HepG2 (cell line): ENCODE measurements around the gene SYNE1. TPM values are rescaled to one million over a fixed set of nuclear protein-coding genes. Genes with fewer than 3 reads are reported as not detected.
A peak's percentile ranks its signal among the peaks of the same experiment; 100 is the strongest.

Source experiments
- AKAP8 ChIP-seq: sonication (generic); formaldehyde crosslinking; IDR thresholded peaks from 2 replicates; pipeline ENCODE4 v1.5.1; 2020; ENCODE audit warnings: mild to moderate bottlenecking, missing genetic modification reagents
- CCDC6 ChIP-seq: sonication (generic); formaldehyde crosslinking; IDR thresholded peaks from 2 replicates; pipeline ENCODE4 v1.8.1; 2022; ENCODE audit warnings: mild to moderate bottlenecking, missing genetic modification reagents, moderate library complexity
- E2F5 ChIP-seq: sonication (generic); formaldehyde crosslinking; conservative IDR thresholded peaks from 2 replicates; pipeline ENCODE4 v1.4.0; 2020; ENCODE audit warnings: missing genetic modification reagents
- EHMT2 ChIP-seq: fragments of 200-600 bp; sonication (generic); IDR thresholded peaks from 2 replicates; pipeline ENCODE4 v1.7.0; 2017; ENCODE audit warnings: antibody characterized with exemption, low read depth, low read length, borderline replicate concordance
- ELF3 ChIP-seq: IDR thresholded peaks from 2 replicates; pipeline ENCODE4 v1.6.1; 2016; ENCODE audit warnings: missing genetic modification reagents, missing compliant biosample characterization
- FOXC1 ChIP-seq: sonication (generic); formaldehyde crosslinking; IDR thresholded peaks from 2 replicates; pipeline ENCODE4 v1.8.0; 2022; ENCODE audit warnings: mild to moderate bottlenecking, missing genetic modification reagents, borderline replicate concordance
- GABPB1 ChIP-seq: IDR thresholded peaks from 2 replicates; pipeline ENCODE4 v1.6.1; 2016; ENCODE audit warnings: mild to moderate bottlenecking, missing genetic modification reagents, moderate library complexity, missing compliant biosample characterization
- GMEB2 ChIP-seq: IDR thresholded peaks from 2 replicates; pipeline ENCODE4 v1.6.1; 2016; ENCODE audit warnings: missing biosample characterization, missing genetic modification reagents, low read depth
- IKZF4 ChIP-seq: sonication (generic); formaldehyde crosslinking; IDR thresholded peaks from 2 replicates; pipeline ENCODE4 v1.5.1; 2020; ENCODE audit warnings: borderline replicate concordance, mild to moderate bottlenecking, low read depth, missing genetic modification reagents; ENCODE audit errors: not compliant biosample characterization
- MAX ChIP-seq: IDR thresholded peaks from 2 replicates; pipeline ENCODE4 v1.6.1; 2012; ENCODE audit warnings: inconsistent platforms
- PAF1 ChIP-seq: IDR thresholded peaks from 2 replicates; pipeline ENCODE4 v1.6.1; 2016; ENCODE audit warnings: missing genetic modification reagents, missing compliant biosample characterization
- PATZ1 ChIP-seq: sonication (generic); formaldehyde crosslinking; IDR thresholded peaks from 2 replicates; pipeline ENCODE4 v1.4.0; 2020; ENCODE audit warnings: missing genetic modification reagents
- SP2 ChIP-seq: sonication (generic); formaldehyde crosslinking; IDR thresholded peaks from 2 replicates; pipeline ENCODE4 v1.5.1; 2020; ENCODE audit warnings: mild to moderate bottlenecking, missing genetic modification reagents
- TARDBP ChIP-seq: sonication (generic); formaldehyde crosslinking; IDR thresholded peaks from 2 replicates; pipeline ENCODE4 v1.8.0; 2022; ENCODE audit warnings: mild to moderate bottlenecking, missing genetic modification reagents
- TEAD2 ChIP-seq: sonication (generic); formaldehyde crosslinking; IDR thresholded peaks from 2 replicates; pipeline ENCODE4 v1.9.0; 2021; ENCODE audit warnings: missing genetic modification reagents
- TMF1 ChIP-seq: sonication (generic); formaldehyde crosslinking; IDR thresholded peaks from 2 replicates; pipeline ENCODE4 v1.8.1; 2022; ENCODE audit warnings: low read depth, missing genetic modification reagents
- TP53 ChIP-seq: sonication (generic); formaldehyde crosslinking; conservative IDR thresholded peaks from 2 replicates; pipeline ENCODE4 v1.4.0; 2020; ENCODE audit warnings: missing genetic modification reagents
- ZNF205 ChIP-seq: IDR thresholded peaks from 2 replicates; pipeline ENCODE4 v1.6.1; 2018; ENCODE audit warnings: missing biosample characterization, missing genetic modification reagents
- ZNF382 ChIP-seq: sonication (generic); formaldehyde crosslinking; IDR thresholded peaks from 2 replicates; pipeline ENCODE4 v1.5.0; 2020; ENCODE audit warnings: missing genetic modification reagents, mild to moderate bottlenecking, borderline replicate concordance
- ZNF589 ChIP-seq: sonication (generic); formaldehyde crosslinking; conservative IDR thresholded peaks from 2 replicates; pipeline ENCODE4 v1.8.0; 2022; ENCODE audit warnings: mild to moderate bottlenecking, moderate library complexity, missing genetic modification reagents
- ZNF597 ChIP-seq: sonication (generic); formaldehyde crosslinking; IDR thresholded peaks from 2 replicates; pipeline ENCODE4 v1.5.0; 2020; ENCODE audit warnings: missing genetic modification reagents
- ZNF775 ChIP-seq: sonication (generic); formaldehyde crosslinking; IDR thresholded peaks from 2 replicates; pipeline ENCODE4 v1.4.0; 2020; ENCODE audit warnings: missing genetic modification reagents, mild to moderate bottlenecking, moderate library complexity, borderline replicate concordance
- ZSCAN31 ChIP-seq: sonication (generic); formaldehyde crosslinking; IDR thresholded peaks from 2 replicates; pipeline ENCODE4 v1.5.0; 2020; ENCODE audit warnings: low read depth, mild to moderate bottlenecking, missing genetic modification reagents
- polyA plus RNA-seq, 8 experiments: library from polyadenylated mRNA; depleted of rRNA in 3 of 8; stranded (reverse) in 7 of 8; unstranded in 1 of 8; fragments of >200 nt; fragmentation: Illumina TruSeq in 4 of 8; extraction: Trizol in 4 of 8; gene quantifications; 2 replicates each; pipeline versions ENCODE4 v1.2.1 to v1.2.3, GENCODE V29; 2011 to 2016; ENCODE audit warnings: low read depth in 4 of 8, missing spikeins in 1 of 8, mixed read lengths in 1 of 8; ENCODE audit not compliant: insufficient read depth in 1 of 8
- total RNA-seq, 5 experiments: library from RNA; depleted of rRNA; stranded (reverse); fragments of >200 nt; fragmentation: Illumina TruSeq; extraction: Trizol; gene quantifications; 2 replicates each; pipeline ENCODE4 v1.2.3, GENCODE V29; 2016; ENCODE audit warnings: low read depth in 1 of 5

SYNE1 gene
- total and polyA plus RNA-seq, 2 of the 13 experiments (the other 11 are each of a cell fraction or from before 2014, with no cell fraction given) = 5.5 to 15.9 TPM

GRCh38 chr6:152313542-152314482 lies 323.4 kb downstream of the SYNE1 start (continued):
- 0 out of 2 replicates have a peak, but pooled peaks have one; percentile 20 for TF ChIP-seq FOXC1 (CRISPR knock-in tag)
- TF ChIP-seq TP53 (CRISPR knock-in tag) = peak; percentile 97; the same call in 1 of the 2 replicates
- TF ChIP-seq ZNF775 (CRISPR knock-in tag) = no peak
- TF ChIP-seq TEAD2 = no peak
- no peak for TF ChIP-seq GMEB2 (CRISPR knock-in tag)
- no peak; the same call in 1 of the 2 replicates for TF ChIP-seq GABPB1 (CRISPR knock-in tag)
- no peak for TF ChIP-seq PAF1 (CRISPR knock-in tag)
- TF ChIP-seq AKAP8 = no peak
- TF ChIP-seq IKZF4 (CRISPR knock-in tag) = no peak
- TF ChIP-seq ZNF205 = no peak
- TF ChIP-seq SP2 = no peak
- no peak for TF ChIP-seq ZNF382 (CRISPR knock-in tag)
- TF ChIP-seq ZNF597 (CRISPR knock-in tag) = no peak
- 0 out of 2 replicates have a peak, but pooled peaks have one; percentile 65 for TF ChIP-seq ZSCAN31 (CRISPR knock-in tag)
- TF ChIP-seq E2F5 (CRISPR knock-in tag) = no peak
- no peak for TF ChIP-seq PATZ1 (CRISPR knock-in tag)
- no peak for TF ChIP-seq CCDC6 (CRISPR knock-in tag)
- TF ChIP-seq TMF1 (CRISPR knock-in tag) = no peak
- TF ChIP-seq ZNF589 (CRISPR knock-in tag) = no peak
- TF ChIP-seq EHMT2 = peak; percentile 67; the same call in 1 of the 2 replicates
- TF ChIP-seq MAX = no peak
- 0 out of 2 replicates have a peak, but pooled peaks have one; percentile 25 for TF ChIP-seq ELF3 (CRISPR knock-in tag)
- TF ChIP-seq TARDBP = no peak
